Fibroblast of lung (primary cell): ENCODE data around the gene ACO2. TPM values are rescaled to one million over a fixed set of nuclear protein-coding genes. Genes with fewer than 3 reads are reported as not detected.
"Not testable (repeated sequence)": the region's sequence is repeated elsewhere in the genome, so short reads cannot be mapped to it uniquely, and the experiment has no call there.

Experiments used
- DNase-seq, 2 donors: peaks; one replicate each; pipeline versions ENCODE4 v3.0.0 to v3.0.0-alpha.2; 2010; ENCODE audit warnings: low read depth in 2 of 2
- H2AFZ ChIP-seq: 2 replicates; pipeline ENCODE4 v1.5.1; 2012; ENCODE audit warnings: low read length, control low read depth, inconsistent platforms
- H3K27ac ChIP-seq: 2 replicates; pipeline ENCODE4 v1.5.1; 2011; ENCODE audit warnings: low read length, control low read depth; ENCODE audit not compliant: insufficient read depth
- H3K27me3 ChIP-seq: 2 replicates; pipeline ENCODE4 v1.5.1; 2011; ENCODE audit warnings: mild to moderate bottlenecking, low read length; ENCODE audit not compliant: control insufficient read depth, insufficient read depth
- H3K36me3 ChIP-seq: 2 replicates; pipeline ENCODE4 v1.5.1; 2011; ENCODE audit warnings: low read length; ENCODE audit not compliant: control insufficient read depth, insufficient read depth
- H3K4me1 ChIP-seq: 2 replicates; pipeline ENCODE4 v1.5.1; 2011; ENCODE audit warnings: low read length; ENCODE audit not compliant: control insufficient read depth, insufficient read depth; ENCODE audit errors: extremely low read depth
- H3K4me2 ChIP-seq: 2 replicates; pipeline ENCODE4 v1.5.1; 2011; ENCODE audit warnings: low read length, control low read depth; ENCODE audit not compliant: insufficient read depth; ENCODE audit errors: extremely low read depth
- H3K4me3 ChIP-seq, 4 experiments: fragments of 200-600 bp in 1 of 4; sonication (generic) in 1 of 4; replicated peaks in 1 of 4; 2 replicates each; pipeline ENCODE4 v1.5.1; 2011 to 2016; ENCODE audit warnings: low read length in 4 of 4, low read depth in 3 of 4, mild to moderate bottlenecking in 3 of 4, control low read depth in 2 of 4, inconsistent platforms in 1 of 4, mixed read lengths in 1 of 4; ENCODE audit not compliant: insufficient read depth in 1 of 4; ENCODE audit errors: control extremely low read depth in 1 of 4
- H3K79me2 ChIP-seq: 2 replicates; pipeline ENCODE4 v1.5.1; 2012; ENCODE audit warnings: mild to moderate bottlenecking, low read length, inconsistent platforms; ENCODE audit not compliant: control insufficient read depth, insufficient read depth
- H3K9ac ChIP-seq: 2 replicates; pipeline ENCODE4 v1.5.1; 2011; ENCODE audit warnings: mild to moderate bottlenecking, low read length, control low read depth; ENCODE audit not compliant: insufficient read depth
- H3K9me3 ChIP-seq: 2 replicates; pipeline ENCODE4 v1.5.1; 2012; ENCODE audit warnings: low read depth, low read length; ENCODE audit not compliant: control insufficient read depth, insufficient read depth
- H4K20me1 ChIP-seq: 2 replicates; pipeline ENCODE4 v1.5.1; 2011; ENCODE audit warnings: low read length; ENCODE audit not compliant: control insufficient read depth, insufficient read depth; ENCODE audit errors: extremely low read depth
- CTCF ChIP-seq, 2 donors: IDR thresholded peaks in 1 of 2; conservative IDR thresholded peaks in 1 of 2; 1 replicate in 1 of 2; 2 replicates in 1 of 2; pipeline ENCODE4 v1.5.1; 2011 to 2012; ENCODE audit warnings: low read length in 2 of 2, control low read depth in 1 of 2, inconsistent platforms in 1 of 2, low read depth in 1 of 2, mild to moderate bottlenecking in 1 of 2
- EZH2 ChIP-seq: IDR thresholded peaks from 2 replicates; pipeline ENCODE4 v1.5.1; 2012; ENCODE audit warnings: low read length, control low read depth, mild to moderate bottlenecking; ENCODE audit errors: missing control alignments
- polyA plus RNA-seq, 2 donors: library from polyadenylated mRNA; depleted of rRNA in 1 of 2; stranded (reverse) in 1 of 2; unstranded in 1 of 2; fragments of >200 nt; gene quantifications; 2 replicates each; pipeline ENCODE4 v1.2.1, GENCODE V29; 2011 to 2012; ENCODE audit warnings: missing spikeins in 1 of 2
- total RNA-seq: library from RNA; depleted of rRNA; stranded (reverse); fragments of >200 nt; gene quantifications from 2 replicates; pipeline ENCODE4 v1.2.1, GENCODE V29; 2014

ACO2 gene
- total and polyA plus RNA-seq, 2 donors (not counting 1 experiment from before 2014, with no cell fraction given): 37.6 to 80.3 TPM

GRCh38 chr22:41429232-41429950 is 39.5 kb upstream of the ACO2 start:
- DNase-seq: no peak
- H3K4me3 ChIP-seq: no peak overlapping the region
- no peaks in the 10 kb centered on the region for H3K4me1 ChIP-seq
- no peak overlapping the region for H3K4me2 ChIP-seq
- no peaks in the 10 kb centered on the region for H3K27me3 ChIP-seq
- TF ChIP-seq CTCF (conservative IDR thresholded peaks at IDR 0.05 in 1 of 2, IDR thresholded peaks at IDR 0.05 in 1 of 2; ENCODE audit: low read depth in 1 of 2, low read length in 2 of 2) (no peak), EZH2 (no peak)
- H3K79me2 ChIP-seq: no peaks in the 10 kb centered on the region
- no peak overlapping the region for H3K27ac ChIP-seq
- no peak overlapping the region for H3K9ac ChIP-seq
- H2AFZ ChIP-seq: no peak overlapping the region
- no peaks in the 10 kb centered on the region for H3K9me3 ChIP-seq
- peaks cover 2% of the 10 kb centered on the region for H3K36me3 ChIP-seq
- H4K20me1 ChIP-seq: no peaks in the 10 kb centered on the region

DNA sequence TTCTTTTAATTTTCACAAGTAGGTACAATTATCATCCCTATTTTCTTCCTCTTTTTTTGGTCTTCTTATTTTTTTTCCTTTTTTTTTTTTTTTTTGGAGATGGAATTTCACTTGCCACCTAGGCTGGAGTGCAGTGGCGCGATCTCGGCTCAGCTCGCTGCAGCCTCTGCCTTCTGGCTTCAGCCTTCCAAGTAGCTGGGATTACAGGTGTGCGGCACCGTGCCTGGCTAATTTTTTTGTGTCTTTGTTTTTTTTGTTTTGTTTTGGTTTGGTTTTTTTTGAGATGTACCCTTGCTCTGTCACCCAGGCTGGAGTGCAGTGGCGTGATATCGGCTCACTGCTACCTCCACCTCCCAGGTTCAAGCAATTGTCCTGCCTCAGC is 39.0 kb upstream of the ACO2 start:
- Histone ChIP-seq H3K27ac (no peak overlapping the region), H3K4me1 (no peaks in the 10 kb centered on the region), H3K36me3 (peaks cover 6% of the 10 kb centered on the region), H2AFZ (no peak overlapping the region), H4K20me1 (no peaks in the 10 kb centered on the region), H3K79me2 (peaks cover 5% of the 10 kb centered on the region), H3K4me3 (no peak overlapping the region), H3K27me3 (no peaks in the 10 kb centered on the region), H3K9ac (no peak overlapping the region), H3K9me3 (no peaks in the 10 kb centered on the region), H3K4me2 (no peak overlapping the region)
- DNase-seq: no peak
- TF ChIP-seq EZH2: no peak
- no peak for TF ChIP-seq CTCF (conservative IDR thresholded peaks at IDR 0.05 in 1 of 2, IDR thresholded peaks at IDR 0.05 in 1 of 2; ENCODE audit: low read depth in 1 of 2, low read length in 2 of 2)

- Histone ChIP-seq H2AFZ (no peak overlapping the region), H3K4me3 (no peak overlapping the region), H3K9ac (no peak overlapping the region), H4K20me1 (no peaks in the 10 kb centered on the region), H3K4me1 (no peaks in the 10 kb centered on the region), H3K9me3 (no peaks in the 10 kb centered on the region), H3K4me2 (no peak overlapping the region), H3K79me2 (peaks cover 21% of the 10 kb centered on the region), H3K36me3 (peaks cover 18% of the 10 kb centered on the region), H3K27ac (no peak overlapping the region), H3K27me3 (no peaks in the 10 kb centered on the region)
- no peak for TF ChIP-seq CTCF (conservative IDR thresholded peaks at IDR 0.05 in 1 of 2, IDR thresholded peaks at IDR 0.05 in 1 of 2; ENCODE audit: low read depth in 1 of 2, low read length in 2 of 2)
- no peak for TF ChIP-seq EZH2
- DNase-seq: no peak
Measured at GRCh38 chr22:41431656-41432055, 37.3 kb upstream of the ACO2 start.

- not testable (repeated sequence) for H3K4me1 ChIP-seq, H3K9me3 ChIP-seq, H3K4me3 ChIP-seq, H2AFZ ChIP-seq, DNase-seq, H3K9ac ChIP-seq, H4K20me1 ChIP-seq, H3K4me2 ChIP-seq, H3K27ac ChIP-seq, H3K27me3 ChIP-seq
- Histone ChIP-seq H3K79me2 (peaks cover 33% of the 10 kb centered on the region), H3K36me3 (peaks cover 23% of the 10 kb centered on the region)
Measured at GRCh38 chr22:41433480-41433879, 35.4 kb upstream of the ACO2 start.
